LNCaP clone FGC (cell line): ENCODE measurements around the gene DNAJB6.

Source experiments
- DNase-seq: peaks from one replicate; pipeline ENCODE4 v3.0.0-alpha.2; 2011; ENCODE audit warnings: low read depth
- H3K4me3 ChIP-seq: 2 replicates; pipeline ENCODE4 v1.5.1; 2011; ENCODE audit warnings: mild to moderate bottlenecking, low read depth, low read length, control low read depth
- TF ChIP-seq, protein P1 (sequence below): IDR thresholded peaks from 2 replicates; pipeline ENCODE4 v1.5.1; 2012; ENCODE audit warnings: mild to moderate bottlenecking; ENCODE audit not compliant: control insufficient read depth, insufficient read depth; ENCODE audit errors: extremely low read depth

Gene DNAJB6

DNA sequence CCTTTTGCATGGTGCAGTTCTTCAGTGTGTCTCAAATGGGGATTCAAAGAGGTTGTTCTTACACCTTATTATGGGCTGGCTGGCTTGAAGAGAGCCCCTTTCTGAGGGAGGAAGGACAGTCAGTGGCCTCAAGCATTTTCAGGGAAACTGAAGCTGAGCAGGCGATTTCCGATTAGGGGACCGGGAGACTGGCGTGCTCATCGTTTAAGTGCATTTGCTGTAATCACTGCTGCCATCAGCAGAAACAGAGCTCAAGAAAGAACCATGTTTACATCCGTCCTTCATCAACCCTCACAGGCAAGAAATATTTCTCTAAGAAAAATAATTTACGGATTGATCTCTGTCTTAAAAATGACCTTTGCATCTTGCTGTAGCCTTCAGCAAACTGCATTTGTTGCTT lies 32.2 kb downstream of the DNAJB6 start:
- no peak overlapping the region for H3K4me3 ChIP-seq
- TF ChIP-seq, protein P1, sequence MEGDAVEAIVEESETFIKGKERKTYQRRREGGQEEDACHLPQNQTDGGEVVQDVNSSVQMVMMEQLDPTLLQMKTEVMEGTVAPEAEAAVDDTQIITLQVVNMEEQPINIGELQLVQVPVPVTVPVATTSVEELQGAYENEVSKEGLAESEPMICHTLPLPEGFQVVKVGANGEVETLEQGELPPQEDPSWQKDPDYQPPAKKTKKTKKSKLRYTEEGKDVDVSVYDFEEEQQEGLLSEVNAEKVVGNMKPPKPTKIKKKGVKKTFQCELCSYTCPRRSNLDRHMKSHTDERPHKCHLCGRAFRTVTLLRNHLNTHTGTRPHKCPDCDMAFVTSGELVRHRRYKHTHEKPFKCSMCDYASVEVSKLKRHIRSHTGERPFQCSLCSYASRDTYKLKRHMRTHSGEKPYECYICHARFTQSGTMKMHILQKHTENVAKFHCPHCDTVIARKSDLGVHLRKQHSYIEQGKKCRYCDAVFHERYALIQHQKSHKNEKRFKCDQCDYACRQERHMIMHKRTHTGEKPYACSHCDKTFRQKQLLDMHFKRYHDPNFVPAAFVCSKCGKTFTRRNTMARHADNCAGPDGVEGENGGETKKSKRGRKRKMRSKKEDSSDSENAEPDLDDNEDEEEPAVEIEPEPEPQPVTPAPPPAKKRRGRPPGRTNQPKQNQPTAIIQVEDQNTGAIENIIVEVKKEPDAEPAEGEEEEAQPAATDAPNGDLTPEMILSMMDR, result no peak
- no peak for DNase-seq

GRCh38 chr7:157370742-157371141 lies 33.9 kb downstream of the DNAJB6 start:
- no peak for DNase-seq
- H3K4me3 ChIP-seq, result no peak overlapping the region
- TF ChIP-seq, protein P1, result no peak

GRCh38 chr7:157371296-157371695 lies 34.5 kb downstream of the DNAJB6 start:
- TF ChIP-seq, protein P1, result no peak
- DNase-seq, result no peak

DNA sequence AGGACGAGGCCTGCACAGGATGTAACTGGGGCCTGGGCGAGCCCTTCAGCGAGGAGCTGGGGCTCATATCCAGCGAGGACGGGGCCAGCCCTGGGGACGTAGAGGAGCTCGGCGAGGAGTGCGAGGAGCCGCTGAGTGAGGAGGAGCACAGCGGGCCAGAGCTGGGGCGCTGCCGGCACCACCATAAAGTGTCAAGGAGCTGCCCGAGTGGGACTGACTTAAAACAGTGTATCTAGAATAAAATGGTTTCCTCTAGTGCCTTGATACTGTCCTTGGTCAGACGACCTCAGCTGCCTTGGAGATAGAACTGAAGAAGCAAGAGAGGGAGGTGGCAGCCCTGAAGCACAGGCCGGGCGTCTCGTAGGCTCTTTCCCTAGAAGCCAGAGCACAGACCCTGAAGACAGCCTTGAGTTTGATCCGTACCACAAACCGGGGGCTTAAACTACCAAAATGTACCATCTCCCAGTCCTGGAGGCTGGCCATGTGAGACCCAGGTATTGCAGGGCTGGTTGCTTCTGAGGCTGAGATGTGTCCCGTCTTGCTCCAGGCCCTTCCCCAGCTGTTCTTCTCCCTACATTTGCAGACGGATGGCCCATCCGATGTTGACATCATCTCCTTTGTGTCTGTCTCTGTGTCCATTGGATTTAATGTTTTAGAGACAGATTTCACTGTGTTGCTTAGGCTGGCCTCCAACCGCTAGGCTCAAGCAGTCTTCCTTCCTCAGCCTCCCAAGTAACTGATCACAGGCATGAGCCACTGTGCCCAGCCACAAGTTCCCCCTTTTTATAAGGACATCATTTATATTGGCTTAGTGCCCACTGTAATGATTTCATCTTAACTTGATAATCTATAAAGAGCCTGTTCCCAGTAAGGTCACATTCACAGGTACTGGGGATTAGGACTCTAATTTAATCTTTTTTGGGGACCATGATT lies 35.8 kb downstream of the DNAJB6 start:
- no peak overlapping the region for H3K4me3 ChIP-seq
- TF ChIP-seq, protein P1, result no peak
- DNase-seq, result no peak

More at GRCh38 chr7:157371296-157371695, 34.5 kb downstream of the DNAJB6 start:
- H3K4me3 ChIP-seq, result no peak overlapping the region

DNA sequence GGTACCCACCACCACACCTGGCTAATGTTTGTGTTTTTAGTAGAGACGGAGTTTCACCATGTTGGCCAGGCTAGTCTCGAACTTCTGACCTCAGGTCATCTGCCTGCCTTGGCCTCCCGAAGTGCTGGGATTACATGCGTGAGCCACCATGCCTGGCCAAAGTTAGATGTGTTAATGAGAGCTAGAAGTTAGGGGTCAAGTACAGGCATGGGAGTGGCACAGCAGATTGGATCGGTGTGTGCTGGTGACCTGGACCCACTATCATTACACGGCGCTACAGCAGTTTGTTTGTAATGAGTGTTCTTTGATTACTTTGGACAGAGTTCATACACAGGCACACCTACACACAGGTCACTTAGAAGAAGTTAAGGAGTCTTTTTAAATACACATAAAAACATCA lies 36.7 kb downstream of the DNAJB6 start:
- no peak overlapping the region for H3K4me3 ChIP-seq
- TF ChIP-seq, protein P1, result no peak
- no peak for DNase-seq

GRCh38 chr7:157375410-157375809 lies 38.6 kb downstream of the DNAJB6 start:
- TF ChIP-seq, protein P1, result no peak
- no peak for DNase-seq
- H3K4me3 ChIP-seq, result no peak overlapping the region
